GM10847 (cell line): ENCODE measurements around the gene TEKT5.

ENCODE experiments used
- POLR2A ChIP-seq: IDR thresholded peaks from 2 replicates; pipeline ENCODE4 v1.6.1; 2011; ENCODE audit not compliant: insufficient read length; ENCODE audit errors: extremely low read depth

Gene TEKT5

GRCh38 chr16:10668322-10669045 lies 26.2 kb downstream of the TEKT5 start:
- TF ChIP-seq POLR2A, result no peak

GRCh38 chr16:10667239-10667638 lies 27.5 kb downstream of the TEKT5 start:
- no peak for TF ChIP-seq POLR2A

- no peak for TF ChIP-seq POLR2A
Observed at GRCh38 chr16:10666291-10666690, 28.4 kb downstream of the TEKT5 start.

GRCh38 chr16:10665166-10665565 lies 29.6 kb downstream of the TEKT5 start:
- TF ChIP-seq POLR2A, result no peak

GRCh38 chr16:10664720-10665126 lies 30.0 kb downstream of the TEKT5 start:
- no peak for TF ChIP-seq POLR2A

- no peak for TF ChIP-seq POLR2A
Observed at GRCh38 chr16:10663744-10664143, 31.0 kb downstream of the TEKT5 start.

GRCh38 chr16:10663146-10663545 lies 31.6 kb downstream of the TEKT5 start:
- TF ChIP-seq POLR2A, result no peak

- TF ChIP-seq POLR2A, result no peak
Observed at GRCh38 chr16:10662212-10662611, 32.5 kb downstream of the TEKT5 start.

- no peak for TF ChIP-seq POLR2A
Observed at GRCh38 chr16:10661737-10662136, 33.0 kb downstream of the TEKT5 start.

GRCh38 chr16:10660950-10661635 lies 33.6 kb downstream of the TEKT5 start:
- no peak for TF ChIP-seq POLR2A

GRCh38 chr16:10658943-10659342 lies 35.8 kb downstream of the TEKT5 start:
- no peak for TF ChIP-seq POLR2A

- TF ChIP-seq POLR2A, result no peak
Observed at GRCh38 chr16:10657925-10658324, 36.8 kb downstream of the TEKT5 start.

- no peak for TF ChIP-seq POLR2A
Observed at GRCh38 chr16:10656618-10657017, 38.1 kb downstream of the TEKT5 start.

- no peak for TF ChIP-seq POLR2A
Observed at GRCh38 chr16:10655415-10655977, 39.2 kb downstream of the TEKT5 start.

- no peak for TF ChIP-seq POLR2A
Observed at GRCh38 chr16:10654592-10655414, 39.9 kb downstream of the TEKT5 start.
